ENCODE results near the gene COL7A1. TPM values are rescaled to one million over a fixed set of nuclear protein-coding genes. Genes with fewer than 3 reads are reported as not detected.

COL7A1 gene
- total and polyA plus RNA-seq, 2 of the 13 experiments (the other 11 are each of a cell fraction or from before 2014, with no cell fraction given): 2.7 to 11.7 TPM

GRCh38 chr3:48544141-48544540 lies 51.0 kb downstream of the COL7A1 start:
- intact Hi-C loops (cut with micrococcal nuclease; ENCODE audit: unreplicated experiment): no loop called here
- peaks cover 6% of the 10 kb centered on the region; the same call in 1 of the 2 replicates for H4K20me1 ChIP-seq (ENCODE audit: insufficient read depth, low read length)
- no peak overlapping the region for H3K4me2 ChIP-seq (ENCODE audit: low read depth, low read length)
- POLR2A ChIA-PET: no interaction called here
- ATAC-seq (no peak), DNase-seq (ENCODE audit: low spot score) (no peak), FAIRE-seq (no peak)
- H3K36me3 ChIP-seq (replicated peaks in 1 of 2; ENCODE audit: control insufficient read depth in 1 of 2, insufficient read depth in 2 of 2, low read length in 2 of 2): peaks cover 37 to 76% of the 10 kb centered on the region in 2 experiments
- no peaks in the 10 kb centered on the region for H3K9me3 ChIP-seq (ENCODE audit: low read length)
- no peak overlapping the region for H3K27ac ChIP-seq (ENCODE audit: extremely low read length, insufficient read depth, low read length)
- WGBS (ENCODE audit: low lambda C conversion rate): 98% methylated on average over 5 of the region's 5 CpGs
- no peak overlapping the region for H3K4me3 ChIP-seq (replicated peaks in 1 of 3; ENCODE audit: insufficient read depth in 1 of 3, low read depth in 2 of 3, low read length in 3 of 3)
- in situ Hi-C loops (cut with HindIII; ENCODE audit: extremely low pct_ligation_motif_present, low pct_unique_long_range_greater_than_20kb): no loop called here
- no peak overlapping the region for H2AFZ ChIP-seq (ENCODE audit: low read length)
- BruUV-seq (replicated peaks): no TSS peak
- no peak overlapping the region for H3K9ac ChIP-seq (ENCODE audit: insufficient read depth, low read depth, low read length)
- H3K27me3 ChIP-seq (ENCODE audit: control insufficient read depth in 1 of 2, insufficient read depth in 2 of 2, low read length in 2 of 2): no peaks in the 10 kb centered on the region
- CTCF ChIA-PET (ENCODE audit: low intra/inter-chr PET ratio, low total read pairs): no interaction called here
- H3K4me1 ChIP-seq (ENCODE audit: insufficient read depth, low read length): peaks cover 17% of the 10 kb centered on the region
- H3K79me2 ChIP-seq (ENCODE audit: insufficient read depth, low read length): no peaks in the 10 kb centered on the region
- TF ChIP-seq ISL2 (CRISPR knock-in tag; IDR thresholded peaks at IDR 0.05) (no peak), STAT6 (CRISPR knock-in tag; IDR thresholded peaks at IDR 0.05; ENCODE audit: borderline replicate concordance) (no peak), GATAD1 (CRISPR knock-in tag; IDR thresholded peaks at IDR 0.05) (no peak), KDM1A (CRISPR knock-in tag; IDR thresholded peaks at IDR 0.05) (no peak), CENPX (CRISPR knock-in tag; IDR thresholded peaks at IDR 0.05) (no peak), ZNF260 (CRISPR knock-in tag; IDR thresholded peaks at IDR 0.05; ENCODE audit: borderline replicate concordance, low read depth) (no peak), U2AF1 (optimal IDR thresholded peaks at IDR 0.05; ENCODE audit: low read depth, low read length) (no peak), NPAS2 (CRISPR knock-in tag; IDR thresholded peaks at IDR 0.05; ENCODE audit: borderline replicate concordance) (no peak), ZBTB3 (CRISPR knock-in tag; IDR thresholded peaks at IDR 0.05; ENCODE audit: borderline replicate concordance, low read depth) (no peak), GTF2F1 (IDR thresholded peaks at IDR 0.05; ENCODE audit: low read length) (no peak), ZNF20 (CRISPR knock-in tag; IDR thresholded peaks at IDR 0.05) (no peak), ATAD3A (CRISPR knock-in tag; IDR thresholded peaks at IDR 0.05) (no peak), ZKSCAN8 (CRISPR knock-in tag; IDR thresholded peaks at IDR 0.05; ENCODE audit: borderline replicate concordance) (no peak)
- TF ChIP-seq, protein P1, sequence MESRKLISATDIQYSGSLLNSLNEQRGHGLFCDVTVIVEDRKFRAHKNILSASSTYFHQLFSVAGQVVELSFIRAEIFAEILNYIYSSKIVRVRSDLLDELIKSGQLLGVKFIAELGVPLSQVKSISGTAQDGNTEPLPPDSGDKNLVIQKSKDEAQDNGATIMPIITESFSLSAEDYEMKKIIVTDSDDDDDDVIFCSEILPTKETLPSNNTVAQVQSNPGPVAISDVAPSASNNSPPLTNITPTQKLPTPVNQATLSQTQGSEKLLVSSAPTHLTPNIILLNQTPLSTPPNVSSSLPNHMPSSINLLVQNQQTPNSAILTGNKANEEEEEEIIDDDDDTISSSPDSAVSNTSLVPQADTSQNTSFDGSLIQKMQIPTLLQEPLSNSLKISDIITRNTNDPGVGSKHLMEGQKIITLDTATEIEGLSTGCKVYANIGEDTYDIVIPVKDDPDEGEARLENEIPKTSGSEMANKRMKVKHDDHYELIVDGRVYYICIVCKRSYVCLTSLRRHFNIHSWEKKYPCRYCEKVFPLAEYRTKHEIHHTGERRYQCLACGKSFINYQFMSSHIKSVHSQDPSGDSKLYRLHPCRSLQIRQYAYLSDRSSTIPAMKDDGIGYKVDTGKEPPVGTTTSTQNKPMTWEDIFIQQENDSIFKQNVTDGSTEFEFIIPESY (CRISPR knock-in tag; IDR thresholded peaks at IDR 0.05): no peak
- TF ChIP-seq, protein P2, sequence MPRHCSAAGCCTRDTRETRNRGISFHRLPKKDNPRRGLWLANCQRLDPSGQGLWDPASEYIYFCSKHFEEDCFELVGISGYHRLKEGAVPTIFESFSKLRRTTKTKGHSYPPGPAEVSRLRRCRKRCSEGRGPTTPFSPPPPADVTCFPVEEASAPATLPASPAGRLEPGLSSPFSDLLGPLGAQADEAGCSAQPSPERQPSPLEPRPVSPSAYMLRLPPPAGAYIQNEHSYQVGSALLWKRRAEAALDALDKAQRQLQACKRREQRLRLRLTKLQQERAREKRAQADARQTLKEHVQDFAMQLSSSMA (CRISPR knock-in tag; IDR thresholded peaks at IDR 0.05): no peak
- TF ChIP-seq, protein P3, sequence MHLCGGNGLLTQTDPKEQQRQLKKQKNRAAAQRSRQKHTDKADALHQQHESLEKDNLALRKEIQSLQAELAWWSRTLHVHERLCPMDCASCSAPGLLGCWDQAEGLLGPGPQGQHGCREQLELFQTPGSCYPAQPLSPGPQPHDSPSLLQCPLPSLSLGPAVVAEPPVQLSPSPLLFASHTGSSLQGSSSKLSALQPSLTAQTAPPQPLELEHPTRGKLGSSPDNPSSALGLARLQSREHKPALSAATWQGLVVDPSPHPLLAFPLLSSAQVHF (CRISPR knock-in tag; IDR thresholded peaks at IDR 0.05): no peak
- TF ChIP-seq, protein P4, sequence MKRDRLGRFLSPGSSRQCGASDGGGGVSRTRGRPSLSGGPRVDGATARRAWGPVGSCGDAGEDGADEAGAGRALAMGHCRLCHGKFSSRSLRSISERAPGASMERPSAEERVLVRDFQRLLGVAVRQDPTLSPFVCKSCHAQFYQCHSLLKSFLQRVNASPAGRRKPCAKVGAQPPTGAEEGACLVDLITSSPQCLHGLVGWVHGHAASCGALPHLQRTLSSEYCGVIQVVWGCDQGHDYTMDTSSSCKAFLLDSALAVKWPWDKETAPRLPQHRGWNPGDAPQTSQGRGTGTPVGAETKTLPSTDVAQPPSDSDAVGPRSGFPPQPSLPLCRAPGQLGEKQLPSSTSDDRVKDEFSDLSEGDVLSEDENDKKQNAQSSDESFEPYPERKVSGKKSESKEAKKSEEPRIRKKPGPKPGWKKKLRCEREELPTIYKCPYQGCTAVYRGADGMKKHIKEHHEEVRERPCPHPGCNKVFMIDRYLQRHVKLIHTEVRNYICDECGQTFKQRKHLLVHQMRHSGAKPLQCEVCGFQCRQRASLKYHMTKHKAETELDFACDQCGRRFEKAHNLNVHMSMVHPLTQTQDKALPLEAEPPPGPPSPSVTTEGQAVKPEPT (CRISPR knock-in tag; IDR thresholded peaks at IDR 0.05; ENCODE audit: low read depth): no peak

Measured in HepG2 (cell line).